Uterine smooth muscle cell (primary cell): ENCODE results near the gene BORCS6. TPM values are rescaled to one million over a fixed set of nuclear protein-coding genes. Genes with fewer than 3 reads are reported as not detected.

Experiments used
- total RNA-seq: library from RNA; depleted of rRNA; stranded (reverse); fragments of >200 nt; gene quantifications from 2 replicates; pipeline ENCODE4 v1.2.3, GENCODE V29; 2014

Gene BORCS6
- total RNA-seq: 11.0 and 14.9 TPM in 2 replicates

DNA sequence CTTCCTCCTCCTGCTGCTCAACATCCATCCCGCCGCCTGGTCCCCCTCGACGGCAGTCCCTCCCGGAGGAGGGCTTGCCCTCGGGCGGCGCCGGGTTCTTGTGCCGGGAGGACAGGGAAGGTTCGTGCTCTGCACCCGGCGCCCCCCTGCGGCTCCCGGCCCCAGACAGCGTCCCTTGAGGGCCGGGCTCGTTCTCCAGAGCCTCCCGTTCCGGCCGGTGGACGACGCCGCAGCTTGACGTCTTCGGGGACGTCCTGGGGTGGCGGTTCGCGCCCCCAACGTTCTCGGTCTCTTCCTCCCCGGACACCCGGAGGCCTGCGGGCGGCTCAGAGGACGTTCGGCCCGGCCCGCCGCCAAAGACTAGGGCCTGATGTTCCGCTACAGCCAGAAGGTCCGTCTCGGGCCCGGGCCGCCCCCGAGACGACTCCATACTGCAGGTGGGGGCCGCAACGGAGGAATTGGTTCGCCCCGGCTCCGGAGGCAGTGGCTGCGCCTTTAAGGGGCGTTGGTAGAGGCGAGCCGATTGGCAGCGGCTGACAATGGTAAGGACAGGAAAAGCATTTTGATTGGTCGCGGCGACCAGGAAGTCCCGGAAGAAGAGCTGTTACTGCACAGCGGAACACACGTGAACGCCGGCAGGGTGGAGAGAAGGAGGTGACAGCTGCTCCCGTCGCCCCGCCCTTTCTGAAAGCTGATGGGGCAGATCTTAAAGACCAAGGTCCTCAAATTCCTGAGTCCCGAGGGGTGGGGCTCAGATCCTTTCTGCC is at the start of gene BORCS6:
TSS of gene BORCS6 (minus strand) at position 470 of the 767 bp plus-strand sequence. CDS start at position 430, 40 bp downstream.

GRCh38 chr17:8209907-8210760 is 20.2 kb upstream of the BORCS6 start, which contains the start of gene AURKB:
Gene AURKB (minus strand): TSS chr17:8210575. CDS start chr17:8210224, 351 bp downstream.

GRCh38 chr17:8176197-8176940 is 13.6 kb downstream of the BORCS6 start, which contains the start of gene TMEM107:
Gene TMEM107 (minus strand): TSS chr17:8176380. CDS start chr17:8176286, 94 bp downstream.

DNA sequence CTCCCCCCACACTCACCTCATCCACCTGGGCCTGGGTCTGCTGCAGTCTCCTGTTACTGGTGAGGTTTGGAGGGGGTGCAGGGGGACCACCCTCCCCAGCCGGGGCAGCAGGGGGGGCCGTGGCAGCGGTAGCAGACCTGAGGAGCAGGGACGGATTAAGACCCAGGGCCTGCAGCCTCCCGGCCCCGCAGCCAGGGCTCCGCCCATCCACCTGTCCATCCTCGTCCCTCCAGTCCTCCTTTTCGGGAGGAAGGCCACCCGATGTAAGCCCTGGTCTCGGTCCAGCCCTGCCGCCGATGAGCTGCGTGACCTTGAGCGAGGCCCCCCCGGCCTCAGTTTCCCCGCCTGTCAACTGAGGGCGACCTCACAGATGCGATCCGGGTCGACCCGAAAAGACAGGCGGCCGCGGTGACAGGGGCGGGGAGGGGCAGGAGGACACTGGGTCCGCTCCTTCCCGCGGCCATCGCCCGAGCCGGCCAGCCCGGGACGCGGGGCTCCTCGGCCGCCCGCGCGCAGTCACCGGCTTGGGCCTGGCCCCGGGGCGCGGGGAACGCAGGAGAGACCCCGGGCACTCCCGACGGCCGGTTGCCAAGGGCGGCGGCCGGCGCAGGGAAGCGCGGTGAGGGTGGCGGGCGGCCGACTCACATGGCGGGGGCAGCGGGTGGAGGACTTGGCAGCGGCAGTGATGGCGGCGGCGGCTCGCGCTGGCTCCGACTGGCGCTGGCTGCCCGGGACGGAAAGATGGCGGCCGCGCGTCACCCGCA is 27.6 kb downstream of the BORCS6 start, which contains the start of gene VAMP2:
TSS of gene VAMP2 (minus strand) at position 716 of the 764 bp plus-strand sequence. CDS start at position 647, 69 bp downstream.

GRCh38 chr17:8152112-8152775 is 37.7 kb downstream of the BORCS6 start, which contains the start of gene PER1:
Gene PER1 (minus strand): TSS chr17:8152404. CDS start chr17:8150706, 1,698 bp downstream.

Other genes with a start within 250 kb of the BORCS6 start
- gene GUCY2D, start 187.6 kb downstream of the BORCS6 start, total RNA-seq: under 0.01 TPM in 2 replicates
- 0.12 TPM in 1 of 2 replicates, not detected in the other for gene ALOX15B, start 151.1 kb downstream of the BORCS6 start, total RNA-seq
- gene ALOX12B, start 102.5 kb downstream of the BORCS6 start, total RNA-seq: not detected in 2 replicates
- 0.25 and 0.55 TPM in 2 replicates for gene ALOXE3, start 71.7 kb downstream of the BORCS6 start, total RNA-seq
- gene HES7, start 66.1 kb downstream of the BORCS6 start, total RNA-seq: not detected in 2 replicates
- gene PER1, start 37.8 kb downstream of the BORCS6 start, total RNA-seq: 9.3 and 15.4 TPM in 2 replicates
- 6.0 and 6.1 TPM in 2 replicates for gene VAMP2, start 27.2 kb downstream of the BORCS6 start, total RNA-seq
- gene TMEM107, start 13.8 kb downstream of the BORCS6 start, total RNA-seq: 20.5 and 32.9 TPM in 2 replicates
- 19.1 and 69.5 TPM in 2 replicates for gene AURKB, start 20.4 kb upstream of the BORCS6 start, total RNA-seq
- gene CTC1, start 57.9 kb upstream of the BORCS6 start, total RNA-seq: 5.1 and 6.4 TPM in 2 replicates
- 22.7 and 41.8 TPM in 2 replicates for gene PFAS, start 59.1 kb upstream of the BORCS6 start, total RNA-seq
- gene RANGRF, start 98.5 kb upstream of the BORCS6 start, total RNA-seq: 9.7 and 11.1 TPM in 2 replicates
- 0.66 and 0.75 TPM in 2 replicates for gene SLC25A35, start 105.2 kb upstream of the BORCS6 start, total RNA-seq
- not detected in 2 replicates for gene ARHGEF15, start 120.1 kb upstream of the BORCS6 start, total RNA-seq
- gene ODF4, start 149.7 kb upstream of the BORCS6 start, total RNA-seq: not detected in 2 replicates
- gene RPL26, start 193.0 kb upstream of the BORCS6 start, total RNA-seq: 3,718 and 3,779 TPM in 2 replicates
- not detected in 2 replicates for gene RNF222, start 207.6 kb upstream of the BORCS6 start, total RNA-seq
- gene NDEL1, start 245.7 kb upstream of the BORCS6 start, total RNA-seq: 57.0 and 58.2 TPM in 2 replicates